COR-L47 (cell line): ENCODE data around the gene MACROD1.

ENCODE experiments used
- DNase-seq: peaks from one replicate; lab custom pipeline; 2025; lab: John Stamatoyannopoulos, UW

The MACROD1 gene

GRCh38 chr11:63951779-63952536 is 214.0 kb downstream of the MACROD1 start:
- DNase-seq: no peak
